Fibroblast of lung (primary cell): ENCODE results near the gene VEPH1. TPM values are rescaled to one million over a fixed set of nuclear protein-coding genes. Genes with fewer than 3 reads are reported as not detected.

Experiments used
- DNase-seq, 2 donors: peaks; one replicate each; pipeline versions ENCODE4 v3.0.0 to v3.0.0-alpha.2; 2010; ENCODE audit warnings: low read depth in 2 of 2
- H2AFZ ChIP-seq: 2 replicates; pipeline ENCODE4 v1.5.1; 2012; ENCODE audit warnings: low read length, control low read depth, inconsistent platforms
- H3K27ac ChIP-seq: 2 replicates; pipeline ENCODE4 v1.5.1; 2011; ENCODE audit warnings: low read length, control low read depth; ENCODE audit not compliant: insufficient read depth
- H3K27me3 ChIP-seq: 2 replicates; pipeline ENCODE4 v1.5.1; 2011; ENCODE audit warnings: mild to moderate bottlenecking, low read length; ENCODE audit not compliant: control insufficient read depth, insufficient read depth
- H3K36me3 ChIP-seq: 2 replicates; pipeline ENCODE4 v1.5.1; 2011; ENCODE audit warnings: low read length; ENCODE audit not compliant: control insufficient read depth, insufficient read depth
- H3K4me1 ChIP-seq: 2 replicates; pipeline ENCODE4 v1.5.1; 2011; ENCODE audit warnings: low read length; ENCODE audit not compliant: control insufficient read depth, insufficient read depth; ENCODE audit errors: extremely low read depth
- H3K4me2 ChIP-seq: 2 replicates; pipeline ENCODE4 v1.5.1; 2011; ENCODE audit warnings: low read length, control low read depth; ENCODE audit not compliant: insufficient read depth; ENCODE audit errors: extremely low read depth
- H3K4me3 ChIP-seq, 4 experiments: fragments of 200-600 bp in 1 of 4; sonication (generic) in 1 of 4; replicated peaks in 1 of 4; 2 replicates each; pipeline ENCODE4 v1.5.1; 2011 to 2016; ENCODE audit warnings: low read length in 4 of 4, low read depth in 3 of 4, mild to moderate bottlenecking in 3 of 4, control low read depth in 2 of 4, inconsistent platforms in 1 of 4, mixed read lengths in 1 of 4; ENCODE audit not compliant: insufficient read depth in 1 of 4; ENCODE audit errors: control extremely low read depth in 1 of 4
- H3K79me2 ChIP-seq: 2 replicates; pipeline ENCODE4 v1.5.1; 2012; ENCODE audit warnings: mild to moderate bottlenecking, low read length, inconsistent platforms; ENCODE audit not compliant: control insufficient read depth, insufficient read depth
- H3K9ac ChIP-seq: 2 replicates; pipeline ENCODE4 v1.5.1; 2011; ENCODE audit warnings: mild to moderate bottlenecking, low read length, control low read depth; ENCODE audit not compliant: insufficient read depth
- H3K9me3 ChIP-seq: 2 replicates; pipeline ENCODE4 v1.5.1; 2012; ENCODE audit warnings: low read depth, low read length; ENCODE audit not compliant: control insufficient read depth, insufficient read depth
- H4K20me1 ChIP-seq: 2 replicates; pipeline ENCODE4 v1.5.1; 2011; ENCODE audit warnings: low read length; ENCODE audit not compliant: control insufficient read depth, insufficient read depth; ENCODE audit errors: extremely low read depth
- EZH2 ChIP-seq: IDR thresholded peaks from 2 replicates; pipeline ENCODE4 v1.5.1; 2012; ENCODE audit warnings: low read length, control low read depth, mild to moderate bottlenecking; ENCODE audit errors: missing control alignments
- polyA plus RNA-seq, 2 donors: library from polyadenylated mRNA; depleted of rRNA in 1 of 2; stranded (reverse) in 1 of 2; unstranded in 1 of 2; fragments of >200 nt; gene quantifications; 2 replicates each; pipeline ENCODE4 v1.2.1, GENCODE V29; 2011 to 2012; ENCODE audit warnings: missing spikeins in 1 of 2
- total RNA-seq: library from RNA; depleted of rRNA; stranded (reverse); fragments of >200 nt; gene quantifications from 2 replicates; pipeline ENCODE4 v1.2.1, GENCODE V29; 2014
- TF ChIP-seq, protein P1 (sequence below), 2 donors: IDR thresholded peaks in 1 of 2; conservative IDR thresholded peaks in 1 of 2; 1 replicate in 1 of 2; 2 replicates in 1 of 2; pipeline ENCODE4 v1.5.1; 2011 to 2012; ENCODE audit warnings: low read length in 2 of 2, control low read depth in 1 of 2, inconsistent platforms in 1 of 2, low read depth in 1 of 2, mild to moderate bottlenecking in 1 of 2

The VEPH1 gene
- total and polyA plus RNA-seq, 2 donors (not counting 1 experiment from before 2014, with no cell fraction given), result 13.1 to 34.7 TPM

- H3K27me3 ChIP-seq, result no peaks in the 10 kb centered on the region
- no peaks in the 10 kb centered on the region for H3K79me2 ChIP-seq
- H3K27ac ChIP-seq, result no peak overlapping the region
- no peak for TF ChIP-seq EZH2
- TF ChIP-seq, protein P1, sequence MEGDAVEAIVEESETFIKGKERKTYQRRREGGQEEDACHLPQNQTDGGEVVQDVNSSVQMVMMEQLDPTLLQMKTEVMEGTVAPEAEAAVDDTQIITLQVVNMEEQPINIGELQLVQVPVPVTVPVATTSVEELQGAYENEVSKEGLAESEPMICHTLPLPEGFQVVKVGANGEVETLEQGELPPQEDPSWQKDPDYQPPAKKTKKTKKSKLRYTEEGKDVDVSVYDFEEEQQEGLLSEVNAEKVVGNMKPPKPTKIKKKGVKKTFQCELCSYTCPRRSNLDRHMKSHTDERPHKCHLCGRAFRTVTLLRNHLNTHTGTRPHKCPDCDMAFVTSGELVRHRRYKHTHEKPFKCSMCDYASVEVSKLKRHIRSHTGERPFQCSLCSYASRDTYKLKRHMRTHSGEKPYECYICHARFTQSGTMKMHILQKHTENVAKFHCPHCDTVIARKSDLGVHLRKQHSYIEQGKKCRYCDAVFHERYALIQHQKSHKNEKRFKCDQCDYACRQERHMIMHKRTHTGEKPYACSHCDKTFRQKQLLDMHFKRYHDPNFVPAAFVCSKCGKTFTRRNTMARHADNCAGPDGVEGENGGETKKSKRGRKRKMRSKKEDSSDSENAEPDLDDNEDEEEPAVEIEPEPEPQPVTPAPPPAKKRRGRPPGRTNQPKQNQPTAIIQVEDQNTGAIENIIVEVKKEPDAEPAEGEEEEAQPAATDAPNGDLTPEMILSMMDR (conservative IDR thresholded peaks at IDR 0.05 in 1 of 2, IDR thresholded peaks at IDR 0.05 in 1 of 2; ENCODE audit: low read depth in 1 of 2, low read length in 2 of 2), result no peak
- H3K9me3 ChIP-seq, result no peaks in the 10 kb centered on the region
- no peaks in the 10 kb centered on the region for H3K4me1 ChIP-seq
- DNase-seq, result no peak
- H3K36me3 ChIP-seq, result no peaks in the 10 kb centered on the region
- H3K9ac ChIP-seq, result no peak overlapping the region
- H4K20me1 ChIP-seq, result no peaks in the 10 kb centered on the region
- no peak overlapping the region for H3K4me2 ChIP-seq
- no peak overlapping the region for H3K4me3 ChIP-seq
- no peak overlapping the region for H2AFZ ChIP-seq
Observed at GRCh38 chr3:157300981-157301663, 202.1 kb downstream of the VEPH1 start.

- H3K27ac ChIP-seq, result no peak overlapping the region
- no peak for DNase-seq
- no peak overlapping the region for H2AFZ ChIP-seq
Observed at GRCh38 chr3:157300094-157300493, 203.1 kb downstream of the VEPH1 start.

GRCh38 chr3:157297328-157297915, 205.8 kb downstream of the VEPH1 start:
- Histone ChIP-seq H4K20me1 (no peaks in the 10 kb centered on the region), H3K27ac (no peak overlapping the region), H2AFZ (no peak overlapping the region), H3K4me3 (no peak overlapping the region), H3K9ac (no peak overlapping the region), H3K36me3 (no peaks in the 10 kb centered on the region), H3K4me1 (peaks cover 6% of the 10 kb centered on the region), H3K79me2 (no peaks in the 10 kb centered on the region), H3K4me2 (no peak overlapping the region), H3K9me3 (no peaks in the 10 kb centered on the region), H3K27me3 (no peaks in the 10 kb centered on the region)
- no peak for DNase-seq
- TF ChIP-seq, protein P1 (conservative IDR thresholded peaks at IDR 0.05 in 1 of 2, IDR thresholded peaks at IDR 0.05 in 1 of 2; ENCODE audit: low read depth in 1 of 2, low read length in 2 of 2), result no peak
- no peak for TF ChIP-seq EZH2

More at GRCh38 chr3:157300094-157300493, 203.1 kb downstream of the VEPH1 start:
- H3K9me3 ChIP-seq, result no peaks in the 10 kb centered on the region
- no peaks in the 10 kb centered on the region for H3K4me1 ChIP-seq
- no peaks in the 10 kb centered on the region for H3K36me3 ChIP-seq
- TF ChIP-seq, protein P1 (conservative IDR thresholded peaks at IDR 0.05 in 1 of 2, IDR thresholded peaks at IDR 0.05 in 1 of 2; ENCODE audit: low read depth in 1 of 2, low read length in 2 of 2), result no peak
- TF ChIP-seq EZH2, result no peak
- H3K9ac ChIP-seq, result no peak overlapping the region
- no peaks in the 10 kb centered on the region for H3K79me2 ChIP-seq
- no peak overlapping the region for H3K4me3 ChIP-seq
- no peaks in the 10 kb centered on the region for H3K27me3 ChIP-seq
- no peak overlapping the region for H3K4me2 ChIP-seq
- no peaks in the 10 kb centered on the region for H4K20me1 ChIP-seq
